ENCODE data around the gene PLBD1. TPM values are rescaled to one million over a fixed set of nuclear protein-coding genes. Genes with fewer than 3 reads are reported as not detected.

Gene PLBD1
- total RNA-seq, 2 experiments from 2014 or later = 0.95 to 1.3 TPM

- TF ChIP-seq, protein P1, sequence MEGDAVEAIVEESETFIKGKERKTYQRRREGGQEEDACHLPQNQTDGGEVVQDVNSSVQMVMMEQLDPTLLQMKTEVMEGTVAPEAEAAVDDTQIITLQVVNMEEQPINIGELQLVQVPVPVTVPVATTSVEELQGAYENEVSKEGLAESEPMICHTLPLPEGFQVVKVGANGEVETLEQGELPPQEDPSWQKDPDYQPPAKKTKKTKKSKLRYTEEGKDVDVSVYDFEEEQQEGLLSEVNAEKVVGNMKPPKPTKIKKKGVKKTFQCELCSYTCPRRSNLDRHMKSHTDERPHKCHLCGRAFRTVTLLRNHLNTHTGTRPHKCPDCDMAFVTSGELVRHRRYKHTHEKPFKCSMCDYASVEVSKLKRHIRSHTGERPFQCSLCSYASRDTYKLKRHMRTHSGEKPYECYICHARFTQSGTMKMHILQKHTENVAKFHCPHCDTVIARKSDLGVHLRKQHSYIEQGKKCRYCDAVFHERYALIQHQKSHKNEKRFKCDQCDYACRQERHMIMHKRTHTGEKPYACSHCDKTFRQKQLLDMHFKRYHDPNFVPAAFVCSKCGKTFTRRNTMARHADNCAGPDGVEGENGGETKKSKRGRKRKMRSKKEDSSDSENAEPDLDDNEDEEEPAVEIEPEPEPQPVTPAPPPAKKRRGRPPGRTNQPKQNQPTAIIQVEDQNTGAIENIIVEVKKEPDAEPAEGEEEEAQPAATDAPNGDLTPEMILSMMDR (IDR thresholded peaks at IDR 0.05) = no peak
- H3K4me1 Mint-ChIP-seq (ENCODE audit: low read depth) = no peaks in the 10 kb centered on the region
- no peaks in the 10 kb centered on the region for H3K27me3 ChIP-seq (ENCODE audit: control insufficient read depth in 1 of 2, insufficient read depth in 2 of 2, low read length in 2 of 2)
- intact Hi-C loops (cut with DNase I, micrococcal nuclease) = no loop called here
- H3K4me3 Mint-ChIP-seq = no peak overlapping the region
- ChIA-PET CTCF (no interaction called here), POLR2A (no interaction called here)
- no peak for ATAC-seq (ENCODE audit: poor library complexity)
- H3K27me3 Mint-ChIP-seq = no peaks in the 10 kb centered on the region
- no peaks in the 10 kb centered on the region for H3K4me1 ChIP-seq (ENCODE audit: insufficient read depth, low read length)
- no peak overlapping the region for H3K27ac ChIP-seq (ENCODE audit: low read depth in 1 of 2, low read length in 2 of 2)
- no peaks in the 10 kb centered on the region for H3K36me3 Mint-ChIP-seq (ENCODE audit: low read depth)
- no peaks in the 10 kb centered on the region for H3K9me3 Mint-ChIP-seq
- no peaks in the 10 kb centered on the region for H3K36me3 ChIP-seq (ENCODE audit: insufficient read depth, low read length)
- DNase-seq = no peak
- H3K27ac Mint-ChIP-seq = no peak overlapping the region
- H3K4me3 ChIP-seq (ENCODE audit: low read length) = no peak overlapping the region
- peaks cover 0 to 4% of the 10 kb centered on the region in 2 experiments for H3K9me3 ChIP-seq (ENCODE audit: control insufficient read depth in 1 of 2, insufficient read depth in 1 of 2, low read length in 2 of 2)
These were observed 20.9 kb upstream of the PLBD1 start for GRCh38 chr12:14588571-14588970.

DNA sequence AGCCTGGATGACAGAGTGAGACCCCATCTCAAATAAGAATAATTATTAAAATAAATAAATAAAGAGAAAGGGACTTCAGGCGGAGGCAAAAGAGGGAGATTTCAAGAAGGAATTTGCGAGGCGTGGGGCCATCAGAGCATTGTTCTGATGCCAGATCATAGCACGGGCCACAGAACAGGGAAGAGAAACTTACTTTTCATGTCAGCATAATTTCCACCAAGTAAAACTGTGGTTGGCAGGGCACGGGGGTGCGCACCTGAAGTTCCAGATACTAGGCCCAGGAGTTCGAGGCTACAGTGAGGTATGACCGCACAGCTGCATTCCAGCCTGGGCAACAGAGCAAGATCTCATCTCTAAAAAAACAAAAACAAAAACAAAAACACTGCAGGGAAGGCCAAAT is 11.0 kb upstream of the PLBD1 start:
- H3K36me3 Mint-ChIP-seq (ENCODE audit: low read depth) = no peaks in the 10 kb centered on the region

GRCh38 chr12:14577344-14577743 is 9.7 kb upstream of the PLBD1 start:
- Histone ChIP-seq H3K4me3 (ENCODE audit: low read length) (no peak overlapping the region), H3K9me3 (ENCODE audit: control insufficient read depth in 1 of 2, insufficient read depth in 1 of 2, low read length in 2 of 2) (no peaks in the 10 kb centered on the region), H3K27ac (ENCODE audit: low read depth in 1 of 2, low read length in 2 of 2) (no peak overlapping the region), H3K27me3 (ENCODE audit: control insufficient read depth in 1 of 2, insufficient read depth in 2 of 2, low read length in 2 of 2) (no peaks in the 10 kb centered on the region), H3K36me3 (ENCODE audit: insufficient read depth, low read length) (no peaks in the 10 kb centered on the region), H3K4me1 (ENCODE audit: insufficient read depth, low read length) (peaks cover 13% of the 10 kb centered on the region)
- Mint-ChIP-seq H3K36me3 (ENCODE audit: low read depth) (no peaks in the 10 kb centered on the region), H3K27me3 (peaks cover 7% of the 10 kb centered on the region), H3K27ac (peak overlapping the region; percentile 52), H3K4me1 (ENCODE audit: low read depth) (peaks cover 27% of the 10 kb centered on the region), H3K9me3 (no peaks in the 10 kb centered on the region), H3K4me3 (peak overlapping the region; percentile 44)
- DNase-seq (peak in 3 of 14 experiments; percentile 59 to 71 (median 68)), ATAC-seq (ENCODE audit: poor library complexity) (peak; percentile 82)
- intact Hi-C loops (cut with DNase I, micrococcal nuclease) = no loop called here
- ChIA-PET POLR2A (no interaction called here), CTCF (no interaction called here)
- TF ChIP-seq, protein P1 (IDR thresholded peaks at IDR 0.05) = no peak

More for the DNA sequence above, 11.0 kb upstream of the PLBD1 start:
- no peaks in the 10 kb centered on the region for H3K27me3 ChIP-seq (ENCODE audit: control insufficient read depth in 1 of 2, insufficient read depth in 2 of 2, low read length in 2 of 2)
- H3K36me3 ChIP-seq (ENCODE audit: insufficient read depth, low read length) = no peaks in the 10 kb centered on the region
- no peaks in the 10 kb centered on the region for H3K9me3 ChIP-seq (ENCODE audit: control insufficient read depth in 1 of 2, insufficient read depth in 1 of 2, low read length in 2 of 2)
- Mint-ChIP-seq H3K4me3 (no peak overlapping the region), H3K27me3 (peaks cover 4% of the 10 kb centered on the region), H3K27ac (no peak overlapping the region), H3K9me3 (no peaks in the 10 kb centered on the region), H3K4me1 (ENCODE audit: low read depth) (peaks cover 27% of the 10 kb centered on the region)
- H3K4me3 ChIP-seq (ENCODE audit: low read length) = no peak overlapping the region
- DNase-seq (no peak), ATAC-seq (ENCODE audit: poor library complexity) (no peak)
- H3K27ac ChIP-seq (ENCODE audit: low read depth in 1 of 2, low read length in 2 of 2) = no peak overlapping the region
- intact Hi-C loops (cut with DNase I, micrococcal nuclease) = no loop called here
- POLR2A ChIA-PET = no interaction called here
- TF ChIP-seq, protein P1 (IDR thresholded peaks at IDR 0.05) = no peak
- H3K4me1 ChIP-seq (ENCODE audit: insufficient read depth, low read length) = peaks cover 13% of the 10 kb centered on the region
- CTCF ChIA-PET = no interaction called here

Measured in CD4-positive, alpha-beta T cell (primary cell).